Ishikawa (cell line): Measurements from ENCODE around the gene PAXX.

ENCODE experiments used
- CEBPB ChIP-seq: IDR thresholded peaks from 2 replicates; pipeline ENCODE4 v1.6.1; 2012
- EP300 ChIP-seq: IDR thresholded peaks from 2 replicates; pipeline ENCODE4 v1.6.1; 2012; ENCODE audit warnings: borderline replicate concordance
- TF ChIP-seq, protein P1 (sequence below): IDR thresholded peaks from 2 replicates; pipeline ENCODE4 v1.6.1; 2012; ENCODE audit warnings: low read depth, mild to moderate bottlenecking

GRCh38 chr9:136955943-136956335 is 36.3 kb upstream of the PAXX start:
- TF ChIP-seq EP300 (no peak), CEBPB (no peak)
- TF ChIP-seq, protein P1, sequence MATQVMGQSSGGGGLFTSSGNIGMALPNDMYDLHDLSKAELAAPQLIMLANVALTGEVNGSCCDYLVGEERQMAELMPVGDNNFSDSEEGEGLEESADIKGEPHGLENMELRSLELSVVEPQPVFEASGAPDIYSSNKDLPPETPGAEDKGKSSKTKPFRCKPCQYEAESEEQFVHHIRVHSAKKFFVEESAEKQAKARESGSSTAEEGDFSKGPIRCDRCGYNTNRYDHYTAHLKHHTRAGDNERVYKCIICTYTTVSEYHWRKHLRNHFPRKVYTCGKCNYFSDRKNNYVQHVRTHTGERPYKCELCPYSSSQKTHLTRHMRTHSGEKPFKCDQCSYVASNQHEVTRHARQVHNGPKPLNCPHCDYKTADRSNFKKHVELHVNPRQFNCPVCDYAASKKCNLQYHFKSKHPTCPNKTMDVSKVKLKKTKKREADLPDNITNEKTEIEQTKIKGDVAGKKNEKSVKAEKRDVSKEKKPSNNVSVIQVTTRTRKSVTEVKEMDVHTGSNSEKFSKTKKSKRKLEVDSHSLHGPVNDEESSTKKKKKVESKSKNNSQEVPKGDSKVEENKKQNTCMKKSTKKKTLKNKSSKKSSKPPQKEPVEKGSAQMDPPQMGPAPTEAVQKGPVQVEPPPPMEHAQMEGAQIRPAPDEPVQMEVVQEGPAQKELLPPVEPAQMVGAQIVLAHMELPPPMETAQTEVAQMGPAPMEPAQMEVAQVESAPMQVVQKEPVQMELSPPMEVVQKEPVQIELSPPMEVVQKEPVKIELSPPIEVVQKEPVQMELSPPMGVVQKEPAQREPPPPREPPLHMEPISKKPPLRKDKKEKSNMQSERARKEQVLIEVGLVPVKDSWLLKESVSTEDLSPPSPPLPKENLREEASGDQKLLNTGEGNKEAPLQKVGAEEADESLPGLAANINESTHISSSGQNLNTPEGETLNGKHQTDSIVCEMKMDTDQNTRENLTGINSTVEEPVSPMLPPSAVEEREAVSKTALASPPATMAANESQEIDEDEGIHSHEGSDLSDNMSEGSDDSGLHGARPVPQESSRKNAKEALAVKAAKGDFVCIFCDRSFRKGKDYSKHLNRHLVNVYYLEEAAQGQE: no peak
